Measurements from ENCODE around the gene ZNF507.

Gene ZNF507

GRCh38 chr19:32345261-32346207 is at the start of gene ZNF507:
Gene ZNF507 (plus strand): TSS chr19:32345610. CDS start chr19:32352831, 7,221 bp downstream.
- DNase-seq (ENCODE audit: low spot score): peak; percentile 98

DNA sequence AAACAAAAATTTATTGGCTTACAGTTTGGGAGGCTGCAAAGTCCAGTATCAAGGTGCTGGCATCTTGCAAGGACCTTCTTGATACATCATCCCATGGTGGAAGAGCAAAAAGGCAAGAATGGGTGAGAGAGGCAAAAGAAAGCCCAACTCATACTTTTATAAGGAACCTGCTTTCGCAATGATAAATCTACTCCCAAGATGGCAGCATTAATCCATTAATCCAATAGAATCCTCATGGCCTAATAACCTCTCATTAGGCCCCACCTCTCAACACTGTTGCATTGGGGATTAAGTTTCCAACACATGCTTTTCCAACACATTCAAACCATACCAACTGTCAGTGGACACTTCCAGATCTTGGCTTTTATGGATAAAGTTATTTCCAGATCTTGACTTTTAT is 48.7 kb upstream of the ZNF507 start:
- DNase-seq (ENCODE audit: low spot score): no peak

- DNase-seq (ENCODE audit: low spot score): no peak
Observed at GRCh38 chr19:32302778-32303177, 42.6 kb upstream of the ZNF507 start.

DNA sequence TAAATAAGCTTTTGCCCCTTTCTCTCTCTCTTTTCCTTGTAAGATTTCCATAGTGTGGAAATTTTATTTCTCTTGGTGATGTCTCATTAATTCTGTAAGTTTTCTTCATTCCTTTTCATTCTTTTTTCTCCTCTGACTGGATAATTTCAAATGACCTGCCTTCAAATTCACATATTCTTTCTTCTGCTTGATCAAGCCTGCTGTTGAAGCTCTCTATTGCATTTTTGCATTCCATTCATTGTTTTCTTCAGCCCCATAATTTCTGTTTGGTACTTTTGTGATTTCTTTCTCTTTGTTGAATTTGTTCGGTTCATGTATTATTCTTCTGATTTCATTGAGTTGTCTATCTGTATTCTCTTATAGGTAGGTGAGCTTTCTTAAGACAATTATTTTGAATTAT is 42.2 kb upstream of the ZNF507 start:
- no peak for DNase-seq (ENCODE audit: low spot score)

- no peak for DNase-seq (ENCODE audit: low spot score)
Observed at GRCh38 chr19:32307591-32307990, 37.8 kb upstream of the ZNF507 start.

- DNase-seq (ENCODE audit: low spot score): no peak
Observed at GRCh38 chr19:32308431-32309077, 36.9 kb upstream of the ZNF507 start.

DNA sequence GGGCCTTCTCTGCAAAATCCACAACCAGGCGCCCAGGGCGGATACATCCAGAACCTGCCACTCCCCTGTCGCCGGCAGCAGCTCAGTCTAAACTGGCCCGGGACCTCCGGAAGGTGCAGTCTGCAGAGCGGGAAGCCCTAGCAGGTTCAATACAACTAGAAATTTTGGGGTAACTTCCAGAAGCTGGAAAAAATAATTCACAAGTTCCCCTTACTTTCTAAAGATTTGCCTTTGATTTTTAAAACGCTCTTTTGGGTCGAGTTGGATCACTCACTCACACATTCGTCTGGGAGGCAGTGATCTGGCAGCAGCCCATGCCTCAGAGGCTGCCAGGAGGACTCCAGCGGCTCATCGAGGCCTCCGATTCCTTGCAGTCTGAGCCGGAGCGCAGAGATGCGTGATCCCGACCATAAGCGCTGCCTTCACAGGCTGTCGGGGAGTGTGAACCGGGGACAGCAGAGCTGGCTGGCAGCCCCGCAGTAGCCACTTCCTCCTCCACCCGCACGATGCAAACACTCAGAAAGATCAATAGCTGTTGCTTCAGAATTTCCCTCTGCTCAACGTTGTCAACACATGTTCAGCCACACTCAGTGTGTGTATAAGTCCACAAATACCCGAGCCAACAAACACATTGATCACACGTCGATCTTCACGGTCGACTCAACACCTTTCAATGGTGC is 35.6 kb upstream of the ZNF507 start:
- DNase-seq (ENCODE audit: low spot score): peak; percentile 34

GRCh38 chr19:32311371-32311770 is 34.0 kb upstream of the ZNF507 start:
- DNase-seq (ENCODE audit: low spot score): no peak

GRCh38 chr19:32313569-32314265 is 31.7 kb upstream of the ZNF507 start:
- DNase-seq (ENCODE audit: low spot score): no peak

GRCh38 chr19:32316034-32316433 is 29.4 kb upstream of the ZNF507 start:
- no peak for DNase-seq (ENCODE audit: low spot score)

- no peak for DNase-seq (ENCODE audit: low spot score)
Observed at GRCh38 chr19:32317086-32317485, 28.3 kb upstream of the ZNF507 start.

- peak; percentile 42 for DNase-seq (ENCODE audit: low spot score)
Observed at GRCh38 chr19:32318884-32319520, 26.4 kb upstream of the ZNF507 start.

- no peak for DNase-seq (ENCODE audit: low spot score)
Observed at GRCh38 chr19:32322541-32322940, 22.9 kb upstream of the ZNF507 start.

DNA sequence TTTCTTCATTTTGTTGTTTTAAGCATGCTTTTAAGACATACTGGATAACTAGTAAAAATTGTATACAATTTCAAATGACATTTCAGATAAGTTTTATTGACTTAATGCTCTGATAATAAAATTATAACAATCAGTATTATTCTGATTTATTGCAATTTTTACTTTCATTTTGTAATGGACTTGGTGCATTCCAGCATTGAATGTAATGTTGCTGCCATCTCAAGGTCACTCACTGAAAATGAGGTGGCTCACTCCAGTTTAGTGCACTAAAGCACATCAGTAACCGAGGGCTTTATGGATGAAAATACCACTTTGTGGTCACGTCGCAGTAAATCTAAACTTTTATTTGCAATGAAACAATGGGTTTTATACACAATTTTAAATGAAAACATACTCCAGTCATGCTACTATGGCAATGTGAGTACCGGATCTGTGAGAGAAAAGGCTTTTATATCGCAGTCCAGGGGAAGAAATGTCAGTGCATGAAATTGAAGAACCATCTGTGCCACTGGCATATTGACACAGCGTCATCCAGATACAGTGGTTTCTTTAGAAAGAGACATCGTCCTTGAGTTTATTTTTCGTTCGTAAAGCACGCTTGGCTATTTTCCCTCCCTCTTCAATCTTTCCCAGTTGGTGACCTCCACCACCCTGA is 20.7 kb upstream of the ZNF507 start:
- DNase-seq (ENCODE audit: low spot score): no peak

- no peak for DNase-seq (ENCODE audit: low spot score)
Observed at GRCh38 chr19:32330213-32330857, 15.1 kb upstream of the ZNF507 start.

DNA sequence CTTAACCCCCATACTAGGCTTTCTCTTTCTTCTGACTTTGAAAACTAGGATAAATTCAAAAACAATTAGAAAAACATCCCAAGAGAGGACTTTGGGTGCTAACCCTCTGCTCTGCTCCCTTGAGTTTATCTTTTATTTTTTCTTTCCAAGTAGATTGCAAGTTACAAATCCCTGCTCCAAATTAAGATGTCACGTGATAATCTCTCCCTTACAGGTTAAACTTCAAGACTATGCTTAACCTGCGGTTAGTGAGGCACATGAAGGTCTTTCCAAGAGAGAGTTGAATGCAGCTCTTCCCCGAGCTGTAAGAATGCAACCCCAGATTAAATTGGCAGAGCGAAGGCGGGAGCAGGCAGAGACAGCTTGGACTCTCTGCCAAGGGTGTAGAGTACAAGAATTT is 12.2 kb upstream of the ZNF507 start:
- no peak for DNase-seq (ENCODE audit: low spot score)

GRCh38 chr19:32336259-32337083 is 8.9 kb upstream of the ZNF507 start:
- DNase-seq (ENCODE audit: low spot score): peak; percentile 54

DNA sequence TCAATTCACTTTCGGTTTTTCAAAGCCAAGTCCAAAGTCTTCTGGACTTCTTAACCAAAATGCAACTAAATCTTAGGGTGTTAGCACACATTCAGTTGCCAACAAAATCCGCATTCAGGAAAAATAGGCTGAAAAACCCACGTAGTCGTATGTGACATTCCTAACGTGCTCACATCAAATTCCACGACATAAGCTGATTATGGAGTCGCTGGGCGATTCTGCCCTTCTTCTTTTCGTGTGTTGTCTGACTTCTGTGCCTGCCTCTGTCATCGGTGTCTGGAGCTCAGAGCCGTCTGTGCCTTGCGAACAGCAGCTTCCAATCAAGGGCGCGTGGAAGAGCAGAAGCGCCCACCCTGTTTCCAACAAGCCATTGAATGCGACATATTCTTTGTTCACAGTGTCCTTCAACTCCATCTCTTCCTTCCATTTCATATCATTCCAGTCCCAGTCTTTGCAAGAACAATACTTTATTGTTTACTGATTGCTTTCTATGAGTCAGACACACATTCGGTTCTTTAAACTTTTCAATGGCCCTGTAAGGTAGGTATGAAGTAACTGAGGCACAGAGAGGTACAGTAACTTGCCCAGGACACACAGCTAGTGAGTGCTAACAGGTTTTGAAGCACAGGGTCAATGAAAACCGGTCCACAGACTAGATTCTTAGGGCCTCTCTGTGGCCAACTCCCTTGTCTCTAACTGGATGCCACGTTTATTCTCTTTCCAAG is 8.2 kb upstream of the ZNF507 start:
- DNase-seq (ENCODE audit: low spot score): peak; percentile 38

DNA sequence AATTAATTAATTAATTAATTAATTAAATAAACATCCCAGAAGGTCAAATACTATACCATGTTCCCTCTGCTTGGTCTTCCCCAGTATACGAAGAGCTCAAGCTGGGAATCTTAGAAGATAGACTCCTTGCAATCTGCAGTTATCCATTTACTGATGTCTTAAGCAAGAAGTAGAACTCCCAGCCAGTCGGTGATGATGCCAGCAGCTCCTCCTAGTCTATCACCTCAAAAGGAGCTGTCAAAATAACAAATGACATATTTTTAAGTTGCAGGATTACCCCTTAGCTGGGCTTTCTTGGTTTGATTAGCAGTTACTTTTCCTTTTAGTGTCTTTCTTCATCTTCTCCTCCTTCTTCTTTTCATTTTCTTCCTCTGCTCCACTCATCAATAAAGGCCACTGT is 6.0 kb upstream of the ZNF507 start:
- DNase-seq (ENCODE audit: low spot score): no peak
